OCI-LY7 (cell line): ENCODE measurements around the gene ORMDL2.

Source experiments
- EZH2phosphoT487 ChIP-seq: fragments of 200-600 bp; sonication (generic); IDR thresholded peaks from 2 replicates; pipeline ENCODE4 v1.6.1; 2018; ENCODE audit warnings: low read depth, borderline replicate concordance, mild to moderate bottlenecking, mixed run types, antibody characterized with exemption, low read length, moderate library complexity, mixed read lengths
- TF ChIP-seq, protein P1 (sequence below): fragments of 200-600 bp; sonication (generic); conservative IDR thresholded peaks from 2 replicates; pipeline ENCODE4 v1.5.1; 2014; ENCODE audit warnings: mild to moderate bottlenecking, antibody characterized with exemption, low read length, moderate library complexity, mixed read lengths

DNA sequence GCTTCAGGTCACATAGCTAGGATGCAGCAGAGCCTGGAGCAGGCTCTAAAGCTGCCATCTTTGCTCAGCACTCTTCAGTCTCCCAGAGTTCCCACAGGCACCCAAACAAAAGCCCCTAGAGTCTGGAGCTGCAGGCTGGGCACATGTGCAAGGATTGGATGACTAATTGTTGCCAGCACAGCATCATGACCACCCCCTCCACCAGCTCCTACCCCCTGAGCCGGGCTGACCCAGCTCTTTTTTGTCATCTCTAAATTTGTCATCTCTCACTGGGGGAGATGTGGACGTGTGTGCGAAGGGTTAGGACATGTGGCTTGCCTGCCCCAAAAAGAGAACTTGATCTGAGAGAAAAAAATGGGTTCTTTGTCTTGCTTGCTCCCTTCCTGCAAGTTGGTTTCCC lies 29.2 kb downstream of the ORMDL2 start:
- TF ChIP-seq, protein P1, sequence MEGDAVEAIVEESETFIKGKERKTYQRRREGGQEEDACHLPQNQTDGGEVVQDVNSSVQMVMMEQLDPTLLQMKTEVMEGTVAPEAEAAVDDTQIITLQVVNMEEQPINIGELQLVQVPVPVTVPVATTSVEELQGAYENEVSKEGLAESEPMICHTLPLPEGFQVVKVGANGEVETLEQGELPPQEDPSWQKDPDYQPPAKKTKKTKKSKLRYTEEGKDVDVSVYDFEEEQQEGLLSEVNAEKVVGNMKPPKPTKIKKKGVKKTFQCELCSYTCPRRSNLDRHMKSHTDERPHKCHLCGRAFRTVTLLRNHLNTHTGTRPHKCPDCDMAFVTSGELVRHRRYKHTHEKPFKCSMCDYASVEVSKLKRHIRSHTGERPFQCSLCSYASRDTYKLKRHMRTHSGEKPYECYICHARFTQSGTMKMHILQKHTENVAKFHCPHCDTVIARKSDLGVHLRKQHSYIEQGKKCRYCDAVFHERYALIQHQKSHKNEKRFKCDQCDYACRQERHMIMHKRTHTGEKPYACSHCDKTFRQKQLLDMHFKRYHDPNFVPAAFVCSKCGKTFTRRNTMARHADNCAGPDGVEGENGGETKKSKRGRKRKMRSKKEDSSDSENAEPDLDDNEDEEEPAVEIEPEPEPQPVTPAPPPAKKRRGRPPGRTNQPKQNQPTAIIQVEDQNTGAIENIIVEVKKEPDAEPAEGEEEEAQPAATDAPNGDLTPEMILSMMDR = no peak
- TF ChIP-seq EZH2phosphoT487 = no peak
